Activated CD4-positive, alpha-beta T cell treated with anti-CD3 and anti-CD28 coated beads, Interleukin-2, amount 10 ng/mL, durations not matched to agents 7 days and 5 days (primary cell): Measurements from ENCODE around the gene RIMBP2. TPM values are rescaled to one million over a fixed set of nuclear protein-coding genes. Genes with fewer than 3 reads are reported as not detected.

ENCODE experiments used
- CTCF ChIA-PET: fragments of 350-600 bp; sonication (Branson Sonifier 250); formaldehyde crosslinking; loops from one replicate; lab custom pipeline; 2021; ENCODE audit warnings: antibody characterized with exemption; lab: Charles Lee
- POLR2A ChIA-PET: fragments of 350-600 bp; sonication (Branson Sonifier 250); formaldehyde crosslinking; loops from one replicate; lab custom pipeline; 2021; ENCODE audit warnings: antibody characterized with exemption; lab: Charles Lee
- DNase-seq: peaks from one replicate; pipeline ENCODE4 v3.0.0-alpha.2; 2020
- H3K27ac Mint-ChIP-seq: one replicate; pipeline ENCODE4 v1.8.0; 2021; ENCODE audit warnings: mild to moderate bottlenecking, moderate library complexity, mixed read lengths
- H3K27me3 Mint-ChIP-seq: one replicate; pipeline ENCODE4 v1.8.0; 2021; ENCODE audit warnings: mixed read lengths
- H3K36me3 Mint-ChIP-seq: one replicate; pipeline ENCODE4 v1.8.0; 2021; ENCODE audit warnings: low read depth, mixed read lengths
- H3K4me1 Mint-ChIP-seq: one replicate; pipeline ENCODE4 v1.8.0; 2021; ENCODE audit warnings: mixed read lengths
- H3K4me3 Mint-ChIP-seq: one replicate; pipeline ENCODE4 v1.8.0; 2021; ENCODE audit warnings: mild to moderate bottlenecking, moderate library complexity, mixed read lengths
- H3K9me3 Mint-ChIP-seq: one replicate; pipeline ENCODE4 v1.8.0; 2021; ENCODE audit warnings: mixed read lengths
- total RNA-seq, 2 experiments: library from RNA; stranded (reverse); gene quantifications; one replicate each; pipeline ENCODE4 v1.2.3, GENCODE V29; 2021

Gene RIMBP2
- total RNA-seq, 2 experiments from 2014 or later: not detected

DNA sequence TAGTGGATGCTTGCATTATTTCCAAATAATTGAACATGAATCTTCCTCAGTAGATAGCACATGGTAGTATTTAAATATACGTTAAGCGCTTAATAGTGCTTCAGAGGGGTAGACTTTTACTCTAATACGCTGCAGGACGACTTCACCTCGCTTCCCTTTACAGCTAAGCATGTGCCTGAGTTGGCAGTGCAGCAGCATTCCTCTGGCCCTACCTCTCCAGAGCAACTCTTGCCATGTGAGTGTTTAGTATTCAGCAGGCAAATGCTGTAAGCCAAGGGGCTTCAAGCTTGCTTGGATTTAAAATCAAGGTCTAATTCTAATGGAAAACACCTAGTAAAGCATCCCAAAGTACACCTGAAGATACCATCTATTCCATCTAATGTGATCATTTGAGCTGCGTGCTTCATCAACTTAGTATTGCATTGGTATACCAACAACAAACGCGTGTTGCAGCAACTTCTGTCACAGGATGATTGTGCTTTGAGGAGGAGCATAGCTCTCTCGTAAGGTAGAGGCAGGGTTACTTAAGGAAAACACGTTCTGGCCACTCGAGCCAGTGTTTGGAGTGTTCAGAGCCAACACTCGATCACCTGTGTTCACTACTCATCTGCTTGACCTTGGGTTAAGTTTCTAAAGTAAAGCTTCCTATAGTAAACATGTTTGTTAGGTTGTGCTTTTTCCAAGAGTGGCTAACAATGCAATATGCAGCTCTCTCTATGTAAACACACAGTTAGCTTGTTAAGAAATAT, 317.8 kb downstream of the RIMBP2 start:
- H3K27ac Mint-ChIP-seq: no peak overlapping the region
- ChIA-PET POLR2A (no interaction called here), CTCF (interaction anchor here (0.6 kb wide), 1 partner anchor 510 kb away, joined by 3 read pairs; no protein-coding TSS in a partner anchor)
- no peaks in the 10 kb centered on the region for H3K36me3 Mint-ChIP-seq
- no peak overlapping the region for H3K4me3 Mint-ChIP-seq
- no peak for DNase-seq
- H3K27me3 Mint-ChIP-seq: peaks cover 6% of the 10 kb centered on the region
- no peaks in the 10 kb centered on the region for H3K9me3 Mint-ChIP-seq
- peaks cover 5% of the 10 kb centered on the region for H3K4me1 Mint-ChIP-seq

DNA sequence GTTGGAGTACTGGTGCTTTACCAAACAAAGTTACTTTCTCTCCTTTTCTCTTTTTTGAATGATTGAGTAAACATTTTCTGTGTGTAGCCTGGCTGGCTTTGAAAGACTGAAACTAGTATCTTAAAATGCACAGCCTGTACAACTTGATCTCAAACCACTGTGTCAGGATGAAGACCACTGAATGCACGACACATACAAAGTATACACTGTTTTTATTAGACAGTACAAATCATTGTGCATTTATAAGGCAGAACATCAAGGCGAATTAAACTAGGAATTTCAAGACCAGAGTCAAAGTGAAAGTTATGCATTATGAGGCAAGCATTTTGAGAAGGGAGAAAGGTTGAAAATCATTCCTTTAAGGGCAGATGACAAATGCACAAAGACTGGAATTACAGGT, 319.4 kb downstream of the RIMBP2 start:
- POLR2A ChIA-PET: no interaction called here
- H3K27me3 Mint-ChIP-seq: peaks cover 6% of the 10 kb centered on the region
- no peak overlapping the region for H3K27ac Mint-ChIP-seq
- CTCF ChIA-PET: no interaction called here
- no peak overlapping the region for H3K4me3 Mint-ChIP-seq
- no peaks in the 10 kb centered on the region for H3K36me3 Mint-ChIP-seq
- H3K9me3 Mint-ChIP-seq: no peaks in the 10 kb centered on the region
- H3K4me1 Mint-ChIP-seq: peaks cover 5% of the 10 kb centered on the region
- no peak for DNase-seq

DNA sequence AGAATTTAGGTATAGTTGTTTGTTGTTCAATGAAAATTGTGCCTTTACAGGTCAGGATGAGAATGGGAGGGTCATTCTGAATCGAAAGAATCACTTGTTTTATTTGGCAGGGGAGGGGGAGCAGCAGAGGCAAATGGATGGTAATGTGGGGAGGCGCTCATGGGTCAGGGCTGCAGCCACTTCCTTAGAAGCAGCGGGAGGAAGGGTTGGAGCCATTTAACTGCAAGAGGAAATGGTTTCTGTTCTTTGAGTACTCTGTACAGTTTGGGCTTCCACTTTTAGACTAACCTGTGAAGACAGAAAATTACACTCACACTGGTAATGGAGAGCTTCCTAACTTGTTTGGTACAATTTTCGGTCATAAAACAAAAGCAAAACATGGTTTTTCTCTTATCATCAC, 321.2 kb downstream of the RIMBP2 start:
- H3K36me3 Mint-ChIP-seq: no peaks in the 10 kb centered on the region
- no peak overlapping the region for H3K4me3 Mint-ChIP-seq
- peaks cover 6% of the 10 kb centered on the region for H3K27me3 Mint-ChIP-seq
- ChIA-PET CTCF (no interaction called here), POLR2A (no interaction called here)
- peaks cover 5% of the 10 kb centered on the region for H3K4me1 Mint-ChIP-seq
- DNase-seq: no peak
- H3K27ac Mint-ChIP-seq: no peak overlapping the region
- no peaks in the 10 kb centered on the region for H3K9me3 Mint-ChIP-seq

DNA sequence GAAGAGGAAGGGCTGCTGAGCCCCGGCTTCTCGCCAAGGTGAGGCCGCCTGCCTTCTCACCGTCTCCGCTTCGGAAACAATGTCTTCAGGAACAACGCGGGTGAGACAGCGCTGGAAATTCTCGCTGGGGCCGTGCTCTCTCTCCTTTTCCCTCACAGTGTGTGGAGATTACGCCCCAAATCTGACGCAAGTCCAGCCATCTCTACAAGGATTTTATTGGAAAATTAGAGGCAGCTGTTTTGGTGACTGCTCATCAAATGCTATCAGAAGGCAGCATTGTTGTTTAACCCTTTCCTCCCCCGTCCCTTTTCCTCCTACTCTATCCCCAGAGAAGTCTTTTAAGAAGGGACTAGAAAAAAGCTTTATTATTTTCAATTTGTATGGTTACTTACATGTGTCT, 324.9 kb downstream of the RIMBP2 start:
- peaks cover 7% of the 10 kb centered on the region for H3K9me3 Mint-ChIP-seq
- no peak overlapping the region for H3K4me3 Mint-ChIP-seq
- no peak for DNase-seq
- ChIA-PET POLR2A (no interaction called here), CTCF (no interaction called here)
- H3K27ac Mint-ChIP-seq: no peak overlapping the region
- H3K4me1 Mint-ChIP-seq: peaks cover 5% of the 10 kb centered on the region
- no peaks in the 10 kb centered on the region for H3K27me3 Mint-ChIP-seq
- H3K36me3 Mint-ChIP-seq: no peaks in the 10 kb centered on the region

DNA sequence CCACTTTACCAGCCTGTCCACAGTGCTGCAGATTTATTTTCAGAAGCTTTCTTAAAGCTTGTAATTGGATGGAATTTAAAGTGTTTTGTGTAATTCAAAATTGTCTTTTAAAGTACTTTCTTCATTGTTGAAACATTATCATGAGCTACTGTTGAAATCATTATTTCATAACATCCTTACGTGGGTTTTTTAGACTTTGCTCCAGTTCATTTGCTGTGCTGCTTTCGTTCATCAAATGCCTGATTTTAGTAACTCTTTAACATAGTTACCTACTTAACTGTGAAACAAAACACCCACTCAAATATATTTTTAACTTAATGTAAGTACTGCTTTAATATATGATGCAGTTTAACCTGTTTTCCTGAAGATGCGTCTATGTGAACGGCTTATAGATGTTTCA, 330.9 kb downstream of the RIMBP2 start:
- no peaks in the 10 kb centered on the region for H3K4me1 Mint-ChIP-seq
- H3K36me3 Mint-ChIP-seq: no peaks in the 10 kb centered on the region
- no peak for DNase-seq
- ChIA-PET CTCF (no interaction called here), POLR2A (no interaction called here)
- no peaks in the 10 kb centered on the region for H3K27me3 Mint-ChIP-seq
- peaks cover 12% of the 10 kb centered on the region for H3K9me3 Mint-ChIP-seq
- H3K4me3 Mint-ChIP-seq: no peak overlapping the region
- H3K27ac Mint-ChIP-seq: no peak overlapping the region

DNA sequence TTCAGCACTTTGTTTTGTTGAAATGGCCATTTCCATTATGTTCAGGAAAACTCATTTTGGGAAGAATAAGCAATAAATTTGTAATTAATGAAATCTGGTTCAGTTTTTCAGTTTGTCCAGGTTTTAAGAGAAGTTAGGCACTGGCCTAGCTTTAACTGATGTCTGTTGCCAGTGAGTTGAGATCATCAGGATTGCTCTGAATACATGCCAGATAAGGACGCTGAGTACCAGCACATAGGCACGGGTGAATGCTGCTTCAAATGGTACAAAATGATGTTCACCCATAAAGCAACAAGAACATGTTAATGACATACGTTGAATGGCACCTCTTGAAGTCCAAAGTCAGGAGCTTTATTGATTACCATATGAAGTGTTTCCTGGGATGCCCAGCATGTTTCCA, 331.9 kb downstream of the RIMBP2 start:
- Mint-ChIP-seq H3K9me3 (peaks cover 9% of the 10 kb centered on the region), H3K4me3 (no peak overlapping the region), H3K36me3 (no peaks in the 10 kb centered on the region), H3K27ac (no peak overlapping the region), H3K4me1 (no peaks in the 10 kb centered on the region), H3K27me3 (no peaks in the 10 kb centered on the region)
- CTCF ChIA-PET: no interaction called here
- POLR2A ChIA-PET: no interaction called here
- DNase-seq: no peak

DNA sequence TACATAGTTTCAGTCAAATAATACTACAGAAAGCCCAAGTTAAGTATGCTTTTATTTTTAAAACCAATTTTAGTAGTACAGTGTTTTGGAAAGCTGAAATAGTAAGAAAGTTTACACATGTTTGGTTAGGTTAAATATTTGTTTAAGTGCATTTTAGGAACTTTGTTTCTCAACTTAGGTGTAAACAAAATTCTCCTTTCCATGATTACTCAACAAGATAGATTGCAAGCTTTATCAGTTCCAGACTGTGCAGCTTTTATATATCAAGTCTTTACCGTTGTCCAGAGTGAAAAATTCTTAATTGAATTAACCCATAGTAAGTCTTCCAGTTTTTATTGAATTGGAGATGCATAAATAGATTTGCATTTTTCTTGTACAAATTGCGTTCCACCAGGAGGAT, 333.3 kb downstream of the RIMBP2 start:
- no peak overlapping the region for H3K27ac Mint-ChIP-seq
- H3K9me3 Mint-ChIP-seq: peaks cover 5% of the 10 kb centered on the region
- H3K27me3 Mint-ChIP-seq: no peaks in the 10 kb centered on the region
- no peaks in the 10 kb centered on the region for H3K36me3 Mint-ChIP-seq
- DNase-seq: no peak
- ChIA-PET CTCF (no interaction called here), POLR2A (no interaction called here)
- H3K4me1 Mint-ChIP-seq: no peaks in the 10 kb centered on the region
- H3K4me3 Mint-ChIP-seq: no peak overlapping the region

DNA sequence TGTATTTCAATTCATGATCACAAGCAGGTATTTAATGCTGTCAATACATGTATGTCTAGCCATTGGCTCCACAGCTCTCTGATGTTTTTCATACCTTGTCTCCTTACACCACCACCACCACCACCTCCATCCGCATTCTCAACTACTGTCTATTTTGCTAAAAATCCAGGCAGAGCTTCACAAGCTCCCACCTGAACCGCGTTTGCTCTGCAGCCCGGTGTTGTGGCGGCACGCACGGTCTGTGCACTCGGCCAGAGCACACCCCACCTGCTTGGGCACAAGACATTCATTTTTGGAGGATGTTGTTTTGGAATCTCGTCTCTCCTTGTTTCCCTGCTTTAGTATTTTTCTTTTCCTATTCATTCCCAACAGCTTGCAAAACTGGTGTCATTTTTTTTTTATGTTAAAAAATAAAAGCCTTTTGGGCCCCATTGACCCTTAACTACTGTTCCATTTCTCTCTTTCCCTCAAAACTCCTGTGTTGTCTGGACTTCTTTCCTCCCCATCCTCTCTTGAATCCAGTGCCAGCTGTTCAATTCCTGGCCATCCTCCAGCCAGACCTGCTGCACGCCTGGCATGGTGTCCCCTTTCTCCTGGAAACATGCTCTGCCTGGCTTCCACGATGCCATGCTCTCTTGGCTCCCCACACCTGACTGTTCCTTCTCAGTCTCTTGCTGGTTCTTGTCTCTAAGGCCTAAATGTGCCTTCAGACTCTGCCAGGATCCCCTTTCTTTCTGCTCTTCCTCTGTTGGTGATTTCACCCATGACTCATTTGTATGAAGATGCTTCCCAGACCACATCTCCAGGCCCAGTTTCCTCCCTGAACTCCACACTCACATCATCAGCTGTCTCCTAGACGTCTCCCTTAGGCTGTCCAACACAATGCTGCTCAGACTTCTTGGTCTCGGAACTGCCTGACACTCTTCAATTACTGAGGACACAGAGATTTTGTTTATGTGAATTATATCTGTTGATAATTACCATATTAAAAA, 340.5 kb downstream of the RIMBP2 start:
- Mint-ChIP-seq H3K36me3 (no peaks in the 10 kb centered on the region), H3K27ac (no peak overlapping the region), H3K9me3 (no peaks in the 10 kb centered on the region), H3K4me3 (no peak overlapping the region), H3K4me1 (no peaks in the 10 kb centered on the region), H3K27me3 (no peaks in the 10 kb centered on the region)
- ChIA-PET CTCF (no interaction called here), POLR2A (interaction anchor here (0.7 kb wide), 1 partner anchor 30 kb away, joined by 4 read pairs; no protein-coding TSS in a partner anchor)
- DNase-seq: no peak

DNA sequence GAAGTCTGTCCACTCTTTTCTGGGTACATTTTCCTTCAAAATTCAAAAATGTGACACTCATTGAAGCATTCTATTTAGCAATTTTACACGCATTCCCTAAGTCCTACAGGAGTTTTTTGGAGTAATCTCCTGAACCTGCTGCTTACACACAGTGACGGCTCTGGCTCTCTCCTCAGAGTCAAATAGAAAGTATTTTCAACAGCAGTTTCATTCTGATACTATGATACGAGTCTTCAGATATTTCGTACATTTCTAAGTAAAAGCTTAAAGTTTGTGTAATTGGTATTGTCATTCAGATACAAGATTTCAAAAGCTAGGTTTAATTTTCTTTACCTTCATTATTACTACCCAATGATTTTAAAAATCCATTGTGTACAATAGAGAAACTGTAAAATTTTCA, 342.0 kb downstream of the RIMBP2 start:
- Mint-ChIP-seq H3K36me3 (no peaks in the 10 kb centered on the region), H3K9me3 (no peaks in the 10 kb centered on the region), H3K27ac (no peak overlapping the region), H3K4me1 (no peaks in the 10 kb centered on the region), H3K27me3 (no peaks in the 10 kb centered on the region), H3K4me3 (no peak overlapping the region)
- DNase-seq: no peak
- POLR2A ChIA-PET: no interaction called here
- CTCF ChIA-PET: no interaction called here

DNA sequence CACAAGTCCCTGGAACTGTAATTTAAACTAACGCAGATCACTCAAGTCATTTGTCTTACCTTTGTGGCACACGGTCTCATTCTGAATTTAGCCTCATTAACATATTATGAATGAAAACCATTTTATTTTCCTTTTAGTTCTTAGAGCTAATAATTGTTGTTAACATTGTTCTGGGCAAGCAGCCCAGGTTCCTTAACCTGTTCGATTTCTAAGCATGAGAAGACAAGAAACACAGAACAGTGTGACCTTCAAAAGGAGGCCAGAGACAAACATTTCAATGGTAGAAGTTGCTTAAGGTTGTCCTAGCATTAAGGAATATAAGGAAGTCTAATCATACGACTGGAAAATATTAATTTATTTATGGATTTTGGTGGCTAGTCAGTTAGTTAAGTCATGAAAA, 343.2 kb downstream of the RIMBP2 start:
- no peak overlapping the region for H3K4me3 Mint-ChIP-seq
- DNase-seq: no peak
- H3K36me3 Mint-ChIP-seq: no peaks in the 10 kb centered on the region
- ChIA-PET CTCF (no interaction called here), POLR2A (no interaction called here)
- no peaks in the 10 kb centered on the region for H3K4me1 Mint-ChIP-seq
- H3K27me3 Mint-ChIP-seq: no peaks in the 10 kb centered on the region
- no peak overlapping the region for H3K27ac Mint-ChIP-seq
- no peaks in the 10 kb centered on the region for H3K9me3 Mint-ChIP-seq

DNA sequence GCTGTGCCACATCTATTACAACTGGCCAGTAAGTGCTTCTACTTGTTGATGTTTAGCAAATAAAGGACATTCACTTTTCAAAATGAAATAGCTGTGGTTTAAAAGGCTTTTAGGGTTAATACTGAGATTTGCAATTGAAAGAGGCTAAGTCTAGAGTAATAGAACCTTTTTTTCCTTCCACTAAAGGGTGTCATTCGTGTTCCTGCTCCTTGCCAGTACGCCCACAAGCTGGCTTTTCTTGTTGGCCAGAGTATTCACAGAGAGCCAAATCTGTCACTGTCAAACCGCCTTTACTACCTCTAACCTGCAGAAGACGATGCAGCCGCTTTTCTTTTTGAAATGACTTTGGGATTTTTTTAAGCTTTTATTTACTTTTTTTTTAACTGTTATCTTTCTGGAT, 344.8 kb downstream of the RIMBP2 start:
- Mint-ChIP-seq H3K36me3 (no peaks in the 10 kb centered on the region), H3K9me3 (no peaks in the 10 kb centered on the region)
- CTCF ChIA-PET: no interaction called here

DNA sequence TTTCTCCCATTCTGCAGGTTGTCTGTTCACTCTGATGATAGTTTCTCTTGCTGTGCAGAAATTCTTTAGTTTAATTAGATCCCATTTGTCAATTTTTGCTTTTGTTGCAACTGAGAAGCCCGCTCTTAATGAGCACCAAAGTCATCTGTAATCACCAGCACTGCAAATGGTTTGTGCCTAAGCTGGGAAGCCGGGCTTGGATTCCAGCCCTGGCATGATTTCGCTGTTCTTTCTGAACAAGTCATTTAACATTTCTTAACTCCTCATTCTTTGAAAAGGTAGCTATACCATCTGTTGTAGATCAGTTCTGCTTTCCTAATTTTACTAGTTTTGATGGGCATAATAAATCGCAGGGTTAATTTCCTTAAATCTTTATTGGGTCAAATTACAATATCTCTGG, 346.3 kb downstream of the RIMBP2 start:
- Mint-ChIP-seq H3K36me3 (no peaks in the 10 kb centered on the region), H3K4me1 (no peaks in the 10 kb centered on the region), H3K27ac (no peak overlapping the region), H3K4me3 (no peak overlapping the region), H3K9me3 (no peaks in the 10 kb centered on the region), H3K27me3 (no peaks in the 10 kb centered on the region)
- CTCF ChIA-PET: no interaction called here
- POLR2A ChIA-PET: no interaction called here
- DNase-seq: no peak

More for the DNA sequence above, 344.8 kb downstream of the RIMBP2 start:
- no peak overlapping the region for H3K4me3 Mint-ChIP-seq
- no peak overlapping the region for H3K27ac Mint-ChIP-seq
- POLR2A ChIA-PET: no interaction called here
- H3K27me3 Mint-ChIP-seq: no peaks in the 10 kb centered on the region
- no peaks in the 10 kb centered on the region for H3K4me1 Mint-ChIP-seq
- DNase-seq: no peak

DNA sequence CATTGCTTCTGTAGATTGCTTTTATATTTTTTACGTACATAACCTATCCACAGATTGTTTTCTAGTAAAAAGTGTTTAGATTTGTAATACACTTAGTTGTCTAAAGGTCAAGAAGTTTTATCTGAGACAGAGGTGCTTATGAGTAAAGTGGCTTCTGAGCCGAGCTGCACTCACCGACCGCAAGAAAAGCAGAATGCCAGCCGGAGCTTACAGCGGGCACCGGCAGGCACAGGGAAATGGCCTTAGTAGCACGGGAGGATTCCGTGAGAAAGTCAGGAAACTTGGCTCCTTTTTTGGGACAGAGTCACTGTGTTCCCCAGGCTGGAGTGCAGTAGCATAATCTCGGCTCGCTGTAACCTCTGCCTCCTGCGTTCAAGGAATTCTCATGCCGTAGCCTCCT, 348.6 kb downstream of the RIMBP2 start:
- POLR2A ChIA-PET: no interaction called here

More for the DNA sequence above, 348.6 kb downstream of the RIMBP2 start:
- H3K4me3 Mint-ChIP-seq: no peak overlapping the region
- DNase-seq: no peak
- no peaks in the 10 kb centered on the region for H3K4me1 Mint-ChIP-seq
- CTCF ChIA-PET: interaction anchor here (0.6 kb wide), 1 partner anchor 84 kb away, joined by 3 read pairs; no protein-coding TSS in a partner anchor
- no peaks in the 10 kb centered on the region for H3K27me3 Mint-ChIP-seq
- H3K9me3 Mint-ChIP-seq: no peaks in the 10 kb centered on the region
- H3K27ac Mint-ChIP-seq: no peak overlapping the region
- H3K36me3 Mint-ChIP-seq: no peaks in the 10 kb centered on the region
